Measurements from ENCODE around the gene SLC35E1.

The SLC35E1 gene

DNA sequence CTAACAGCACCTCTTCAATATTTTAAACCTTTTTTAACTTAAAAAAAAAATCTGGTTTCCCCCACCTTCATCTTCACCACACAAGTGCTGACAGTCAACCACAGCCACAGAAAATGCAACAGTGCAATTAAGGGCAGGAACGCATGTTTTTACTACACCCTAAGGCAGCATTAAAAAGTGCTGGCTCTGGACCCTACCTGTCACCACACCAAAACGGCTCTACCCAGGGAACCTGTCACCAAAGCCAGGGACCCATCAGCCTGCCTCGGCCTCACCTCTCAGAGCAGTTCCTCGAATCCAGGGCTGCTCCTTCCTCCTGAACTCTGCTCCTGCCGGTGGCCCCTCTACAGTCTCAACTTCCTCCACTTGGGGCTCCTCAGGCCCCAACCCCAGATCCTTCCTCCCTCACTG lies 22.5 kb upstream of the SLC35E1 start:
- TF ChIP-seq, protein P1, sequence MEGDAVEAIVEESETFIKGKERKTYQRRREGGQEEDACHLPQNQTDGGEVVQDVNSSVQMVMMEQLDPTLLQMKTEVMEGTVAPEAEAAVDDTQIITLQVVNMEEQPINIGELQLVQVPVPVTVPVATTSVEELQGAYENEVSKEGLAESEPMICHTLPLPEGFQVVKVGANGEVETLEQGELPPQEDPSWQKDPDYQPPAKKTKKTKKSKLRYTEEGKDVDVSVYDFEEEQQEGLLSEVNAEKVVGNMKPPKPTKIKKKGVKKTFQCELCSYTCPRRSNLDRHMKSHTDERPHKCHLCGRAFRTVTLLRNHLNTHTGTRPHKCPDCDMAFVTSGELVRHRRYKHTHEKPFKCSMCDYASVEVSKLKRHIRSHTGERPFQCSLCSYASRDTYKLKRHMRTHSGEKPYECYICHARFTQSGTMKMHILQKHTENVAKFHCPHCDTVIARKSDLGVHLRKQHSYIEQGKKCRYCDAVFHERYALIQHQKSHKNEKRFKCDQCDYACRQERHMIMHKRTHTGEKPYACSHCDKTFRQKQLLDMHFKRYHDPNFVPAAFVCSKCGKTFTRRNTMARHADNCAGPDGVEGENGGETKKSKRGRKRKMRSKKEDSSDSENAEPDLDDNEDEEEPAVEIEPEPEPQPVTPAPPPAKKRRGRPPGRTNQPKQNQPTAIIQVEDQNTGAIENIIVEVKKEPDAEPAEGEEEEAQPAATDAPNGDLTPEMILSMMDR (IDR thresholded peaks at IDR 0.05; ENCODE audit: low read depth, low read length, missing control alignments): no peak
- no peak for DNase-seq (ENCODE audit: low read depth)
- H3K4me3 ChIP-seq (ENCODE audit: low read depth, low read length): no peak overlapping the region
- in situ Hi-C loops (cut with HindIII; ENCODE audit: low sequenced_read_pairs): no loop called here

- H3K4me3 ChIP-seq (ENCODE audit: low read depth, low read length): no peak overlapping the region
- in situ Hi-C loops (cut with HindIII; ENCODE audit: low sequenced_read_pairs): no loop called here
- TF ChIP-seq, protein P1 (IDR thresholded peaks at IDR 0.05; ENCODE audit: low read depth, low read length, missing control alignments): no peak
- DNase-seq (ENCODE audit: low read depth): no peak
These were observed 21.9 kb upstream of the SLC35E1 start for GRCh38 chr19:16594131-16594586.

GRCh38 chr19:16593181-16593580 lies 21.0 kb upstream of the SLC35E1 start:
- no peak overlapping the region for H3K4me3 ChIP-seq (ENCODE audit: low read depth, low read length)
- in situ Hi-C loops (cut with HindIII; ENCODE audit: low sequenced_read_pairs): no loop called here
- TF ChIP-seq, protein P1 (IDR thresholded peaks at IDR 0.05; ENCODE audit: low read depth, low read length, missing control alignments): no peak
- DNase-seq (ENCODE audit: low read depth): no peak

DNA sequence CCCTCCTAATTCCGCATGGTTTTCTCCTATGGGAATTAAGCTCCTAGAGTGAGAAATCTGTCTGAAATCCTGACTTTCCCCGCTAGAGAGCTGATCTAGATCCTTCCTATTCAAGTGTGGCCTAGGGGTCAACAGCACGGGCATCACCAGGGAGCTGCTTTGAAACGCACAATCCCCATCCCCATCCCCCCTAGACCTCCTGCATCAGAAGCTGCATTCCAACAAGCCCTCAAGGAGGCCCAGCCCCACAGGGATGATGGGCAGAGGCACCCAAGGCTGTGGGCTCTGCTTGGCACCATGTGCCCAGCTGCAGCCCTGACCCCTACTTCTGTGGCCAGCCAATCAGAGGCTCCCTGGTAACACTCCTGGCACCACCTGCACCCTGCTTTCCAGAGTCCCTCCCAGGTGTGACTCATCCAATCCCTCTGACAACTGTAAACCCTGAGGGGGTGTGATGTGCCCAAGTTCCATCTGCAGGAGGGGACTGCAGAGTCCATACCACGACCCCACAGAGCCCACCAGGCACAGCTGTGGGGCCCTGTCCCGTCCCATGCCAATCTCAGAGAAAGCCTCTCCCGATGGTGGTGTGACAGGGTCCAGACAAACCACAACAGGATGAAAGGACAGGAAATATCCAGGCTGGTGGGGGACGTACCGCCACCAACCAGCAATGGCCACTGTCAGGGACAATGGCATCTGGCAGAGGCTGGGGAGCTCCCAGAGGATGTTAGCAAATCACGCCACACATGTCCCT lies 19.8 kb upstream of the SLC35E1 start:
- in situ Hi-C loops (cut with HindIII; ENCODE audit: low sequenced_read_pairs): no loop called here
- DNase-seq (ENCODE audit: low read depth): no peak
- H3K4me3 ChIP-seq (ENCODE audit: low read depth, low read length): no peak overlapping the region
- TF ChIP-seq, protein P1 (IDR thresholded peaks at IDR 0.05; ENCODE audit: low read depth, low read length, missing control alignments): no peak

DNA sequence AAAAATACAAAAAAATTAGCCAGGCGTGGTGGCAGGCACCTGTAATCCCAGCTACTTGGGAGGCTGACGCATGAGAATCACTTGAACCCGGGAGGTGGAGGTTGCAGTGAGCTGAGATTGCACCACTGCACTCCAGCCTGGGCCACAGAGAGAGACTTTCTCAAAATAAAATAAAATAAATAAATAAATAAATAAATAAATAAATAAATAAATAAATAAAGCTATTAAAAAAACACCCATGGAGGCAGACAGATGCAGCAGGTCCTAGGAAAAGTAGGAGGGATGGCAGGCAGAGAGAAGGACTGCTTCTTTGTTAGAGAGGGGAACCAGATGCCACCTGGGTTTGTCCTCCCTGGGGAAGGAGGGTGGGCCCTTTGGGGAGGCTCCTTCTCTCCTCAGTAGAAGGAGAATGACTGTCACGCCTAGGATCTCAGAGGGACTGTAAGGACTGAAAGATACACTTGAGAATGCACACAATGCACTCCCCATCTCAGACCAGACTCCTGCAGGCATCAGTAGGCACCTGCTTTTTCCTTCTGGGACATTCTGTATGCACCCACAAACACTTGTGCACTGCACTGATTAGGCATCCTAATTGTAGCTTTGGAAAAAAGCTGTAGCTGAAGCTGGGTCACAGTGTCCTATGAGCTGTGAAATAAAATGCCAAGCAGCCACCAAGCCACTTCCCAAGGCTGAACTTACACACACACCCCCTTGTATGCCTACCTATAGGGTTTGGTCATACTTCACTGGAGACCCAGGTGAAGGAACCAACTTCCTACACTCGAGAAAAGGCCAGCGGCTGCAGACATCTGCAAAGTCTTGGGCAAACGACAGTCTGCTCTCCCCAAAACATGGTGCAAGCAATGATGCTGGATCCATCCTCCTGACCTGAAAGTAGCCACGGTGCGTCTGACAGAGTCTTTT lies 18.9 kb upstream of the SLC35E1 start:
- in situ Hi-C loops (cut with HindIII; ENCODE audit: low sequenced_read_pairs): no loop called here

GRCh38 chr19:16589917-16590316 lies 17.7 kb upstream of the SLC35E1 start:
- TF ChIP-seq, protein P1 (IDR thresholded peaks at IDR 0.05; ENCODE audit: low read depth, low read length, missing control alignments): no peak
- in situ Hi-C loops (cut with HindIII; ENCODE audit: low sequenced_read_pairs): no loop called here
- H3K4me3 ChIP-seq (ENCODE audit: low read depth, low read length): no peak overlapping the region
- no peak for DNase-seq (ENCODE audit: low read depth)

More for the DNA sequence above, 18.9 kb upstream of the SLC35E1 start:
- DNase-seq (ENCODE audit: low read depth): no peak
- H3K4me3 ChIP-seq (ENCODE audit: low read depth, low read length): no peak overlapping the region
- TF ChIP-seq, protein P1 (IDR thresholded peaks at IDR 0.05; ENCODE audit: low read depth, low read length, missing control alignments): no peak
